Measurements from ENCODE around the gene UBE2G2.

DNA sequence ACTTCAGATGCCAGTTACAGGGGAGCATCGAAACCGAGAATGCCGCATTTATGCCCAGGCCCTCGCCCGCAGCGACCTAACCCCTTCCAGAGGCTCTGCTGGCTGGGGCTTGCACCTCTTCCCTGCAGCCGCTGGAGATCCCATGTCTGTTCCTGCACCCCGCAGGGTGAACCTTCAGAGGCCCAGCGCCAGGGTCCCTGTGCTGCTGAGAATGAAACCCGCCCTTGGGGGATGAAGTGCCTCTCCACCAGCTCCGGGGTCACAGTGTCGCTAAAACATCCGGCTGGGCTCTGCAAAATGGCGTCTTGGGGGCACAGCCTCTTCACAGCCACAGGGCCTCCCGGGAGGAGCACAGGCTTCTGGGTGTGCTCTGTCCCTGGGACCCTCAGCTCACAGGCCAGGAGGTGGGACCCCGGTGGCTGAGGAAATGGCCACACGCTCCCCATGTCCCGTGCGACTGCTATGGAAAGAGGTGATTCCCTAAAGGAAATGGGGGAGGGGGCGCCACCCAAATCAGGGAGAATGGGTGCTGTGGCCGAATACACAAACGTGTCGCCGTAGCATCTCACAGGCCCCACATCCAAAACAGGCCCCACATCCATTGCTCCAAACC is 50.3 kb downstream of the UBE2G2 start:
- TF ChIP-seq, protein P1, sequence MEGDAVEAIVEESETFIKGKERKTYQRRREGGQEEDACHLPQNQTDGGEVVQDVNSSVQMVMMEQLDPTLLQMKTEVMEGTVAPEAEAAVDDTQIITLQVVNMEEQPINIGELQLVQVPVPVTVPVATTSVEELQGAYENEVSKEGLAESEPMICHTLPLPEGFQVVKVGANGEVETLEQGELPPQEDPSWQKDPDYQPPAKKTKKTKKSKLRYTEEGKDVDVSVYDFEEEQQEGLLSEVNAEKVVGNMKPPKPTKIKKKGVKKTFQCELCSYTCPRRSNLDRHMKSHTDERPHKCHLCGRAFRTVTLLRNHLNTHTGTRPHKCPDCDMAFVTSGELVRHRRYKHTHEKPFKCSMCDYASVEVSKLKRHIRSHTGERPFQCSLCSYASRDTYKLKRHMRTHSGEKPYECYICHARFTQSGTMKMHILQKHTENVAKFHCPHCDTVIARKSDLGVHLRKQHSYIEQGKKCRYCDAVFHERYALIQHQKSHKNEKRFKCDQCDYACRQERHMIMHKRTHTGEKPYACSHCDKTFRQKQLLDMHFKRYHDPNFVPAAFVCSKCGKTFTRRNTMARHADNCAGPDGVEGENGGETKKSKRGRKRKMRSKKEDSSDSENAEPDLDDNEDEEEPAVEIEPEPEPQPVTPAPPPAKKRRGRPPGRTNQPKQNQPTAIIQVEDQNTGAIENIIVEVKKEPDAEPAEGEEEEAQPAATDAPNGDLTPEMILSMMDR (IDR thresholded peaks at IDR 0.05; ENCODE audit: low read depth, low read length) = no peak
- TF ChIP-seq POLR2A (IDR thresholded peaks at IDR 0.05; ENCODE audit: extremely low read depth, insufficient read length) = no peak
- TF ChIP-seq, protein P2, sequence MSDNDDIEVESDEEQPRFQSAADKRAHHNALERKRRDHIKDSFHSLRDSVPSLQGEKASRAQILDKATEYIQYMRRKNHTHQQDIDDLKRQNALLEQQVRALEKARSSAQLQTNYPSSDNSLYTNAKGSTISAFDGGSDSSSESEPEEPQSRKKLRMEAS (IDR thresholded peaks at IDR 0.05; ENCODE audit: low read depth, low read length) = no peak

All from NB4 (cell line).